Loucy (cell line): Measurements from ENCODE around the gene MTG2.

Experiments
- CTCF ChIP-seq: fragments of 200-600 bp; sonication (generic); conservative IDR thresholded peaks from 2 replicates; pipeline ENCODE4 v1.5.1; 2014; ENCODE audit warnings: mild to moderate bottlenecking, antibody characterized with exemption, low read length
- EZH2phosphoT487 ChIP-seq: fragments of 200-600 bp; IDR thresholded peaks from 2 replicates; pipeline ENCODE4 v1.6.1; 2018; ENCODE audit warnings: antibody characterized with exemption, mild to moderate bottlenecking, moderate library complexity, borderline replicate concordance

GRCh38 chr20:62236766-62237513 is 54.1 kb downstream of the MTG2 start:
- no peak for TF ChIP-seq CTCF
- no peak for TF ChIP-seq EZH2phosphoT487
